Ishikawa (cell line): ENCODE measurements around the gene EZR.

Experiments used
- CEBPB ChIP-seq: IDR thresholded peaks from 2 replicates; pipeline ENCODE4 v1.6.1; 2012
- CREB1 ChIP-seq: IDR thresholded peaks from 2 replicates; pipeline ENCODE4 v1.6.1; 2012; ENCODE audit warnings: low read depth
- EGR1 ChIP-seq: IDR thresholded peaks from 2 replicates; pipeline ENCODE4 v1.6.1; 2012
- EP300 ChIP-seq: IDR thresholded peaks from 2 replicates; pipeline ENCODE4 v1.6.1; 2012; ENCODE audit warnings: borderline replicate concordance
- FOXM1 ChIP-seq: IDR thresholded peaks from 2 replicates; pipeline ENCODE4 v1.6.1; 2012; ENCODE audit warnings: low read depth, borderline replicate concordance
- MAX ChIP-seq: IDR thresholded peaks from 2 replicates; pipeline ENCODE4 v1.6.1; 2012
- NFIC ChIP-seq: IDR thresholded peaks from 2 replicates; pipeline ENCODE4 v1.6.1; 2012
- RAD21 ChIP-seq: IDR thresholded peaks from 2 replicates; pipeline ENCODE4 v1.6.1; 2012; ENCODE audit warnings: low read depth
- REST ChIP-seq: IDR thresholded peaks from 2 replicates; pipeline ENCODE4 v1.6.1; 2012; ENCODE audit warnings: low read depth, mild to moderate bottlenecking
- TAF1 ChIP-seq: IDR thresholded peaks from 2 replicates; pipeline ENCODE4 v1.6.1; 2012; ENCODE audit warnings: low read depth, mild to moderate bottlenecking
- TCF12 ChIP-seq: IDR thresholded peaks from 2 replicates; pipeline ENCODE4 v1.6.1; 2012; ENCODE audit warnings: low read depth
- TEAD4 ChIP-seq: IDR thresholded peaks from 2 replicates; pipeline ENCODE4 v1.6.1; 2012
- USF1 ChIP-seq: IDR thresholded peaks from 2 replicates; pipeline ENCODE4 v1.6.1; 2012
- YY1 ChIP-seq: IDR thresholded peaks from 2 replicates; pipeline ENCODE4 v1.6.1; 2012; ENCODE audit warnings: low read depth
- ZBTB7A ChIP-seq: IDR thresholded peaks from 2 replicates; pipeline ENCODE4 v1.6.1; 2012; ENCODE audit warnings: low read depth

Gene EZR

GRCh38 chr6:158853072-158853879, 34.1 kb upstream of the EZR start:
- TF ChIP-seq USF1 (no peak), MAX (peak; percentile 91), NFIC (peak; percentile 98), CEBPB (peak; percentile 42; the same call in 1 of the 2 replicates), CREB1 (no peak), YY1 (peak; percentile 45; the same call in 1 of the 2 replicates), FOXM1 (peak; percentile 99), TAF1 (no peak), REST (no peak), EGR1 (peak; percentile 32; the same call in 1 of the 2 replicates), EP300 (peak; percentile 99), RAD21 (peak; percentile 29; the same call in 1 of the 2 replicates), TCF12 (peak; percentile 98), TEAD4 (peak; percentile 93), ZBTB7A (peak; percentile 33; the same call in 1 of the 2 replicates)

GRCh38 chr6:158852312-158853071, 33.3 kb upstream of the EZR start:
- TF ChIP-seq CREB1, result no peak
- TF ChIP-seq EP300, result no peak
- 0 out of 2 replicates have a peak, but pooled peaks have one; percentile 20 for TF ChIP-seq MAX

- TF ChIP-seq TEAD4, result no peak
- no peak for TF ChIP-seq EP300
- no peak for TF ChIP-seq CREB1
- no peak for TF ChIP-seq TAF1
- no peak for TF ChIP-seq ZBTB7A
- no peak for TF ChIP-seq YY1
- TF ChIP-seq TCF12, result no peak
- TF ChIP-seq MAX, result no peak
- TF ChIP-seq NFIC, result no peak
- TF ChIP-seq USF1, result no peak
- no peak for TF ChIP-seq FOXM1
- TF ChIP-seq REST, result no peak
- no peak for TF ChIP-seq EGR1
- TF ChIP-seq RAD21, result no peak
- TF ChIP-seq CEBPB, result no peak
These were observed 31.6 kb upstream of the EZR start for GRCh38 chr6:158850807-158851115.

- TF ChIP-seq NFIC (peak; percentile 54), CREB1 (no peak), TEAD4 (peak; percentile 77; the same call in 1 of the 2 replicates), ZBTB7A (no peak), EGR1 (no peak), REST (no peak), EP300 (peak; percentile 91), YY1 (no peak), RAD21 (peak; percentile 34; the same call in 1 of the 2 replicates), MAX (peak; percentile 64; the same call in 1 of the 2 replicates), CEBPB (0 out of 2 replicates have a peak, but pooled peaks have one; percentile 3), TCF12 (peak; percentile 83), FOXM1 (peak; percentile 82; the same call in 1 of the 2 replicates), USF1 (peak; percentile 21; the same call in 1 of the 2 replicates), TAF1 (no peak)
These were observed 31.0 kb upstream of the EZR start for GRCh38 chr6:158849899-158850806.
